Esophagus (tissue), 2 donors: ENCODE results near the gene LCN15. TPM values are rescaled to one million over a fixed set of nuclear protein-coding genes. Genes with fewer than 3 reads are reported as not detected.
A peak's percentile ranks its signal among the peaks of the same experiment; 100 is the strongest.

Experiments
- H3K27ac ChIP-seq, 2 donors: one replicate each; pipeline ENCODE4 v1.5.1; 2013; ENCODE audit warnings: low read depth in 2 of 2, mild to moderate bottlenecking in 2 of 2, inconsistent platforms in 1 of 2, low read length in 1 of 2, moderate library complexity in 1 of 2
- H3K27me3 ChIP-seq, 2 donors: one replicate each; pipeline ENCODE4 v1.6.1; 2013; ENCODE audit warnings: low read length in 2 of 2, control low read depth in 1 of 2, mild to moderate bottlenecking in 1 of 2; ENCODE audit not compliant: insufficient read depth in 2 of 2, control insufficient read depth in 1 of 2
- H3K36me3 ChIP-seq, 2 donors: one replicate each; pipeline ENCODE4 v1.6.1; 2013; ENCODE audit warnings: low read length in 1 of 2; ENCODE audit not compliant: control insufficient read depth in 2 of 2, insufficient read depth in 2 of 2
- H3K4me1 ChIP-seq, 2 donors: one replicate each; pipeline ENCODE4 v1.6.1; 2013; ENCODE audit warnings: low read length in 1 of 2; ENCODE audit not compliant: control insufficient read depth in 2 of 2, insufficient read depth in 2 of 2
- H3K4me3 ChIP-seq, 2 donors: one replicate each; pipeline ENCODE4 v1.5.1; 2013; ENCODE audit warnings: low read length in 2 of 2, mild to moderate bottlenecking in 2 of 2, low read depth in 1 of 2, moderate library complexity in 1 of 2
- H3K9me3 ChIP-seq, 2 donors: one replicate each; pipeline ENCODE4 v1.6.1; 2013; ENCODE audit warnings: mild to moderate bottlenecking in 2 of 2, low read depth in 1 of 2, low read length in 1 of 2, moderate library complexity in 1 of 2; ENCODE audit not compliant: control insufficient read depth in 2 of 2, insufficient read depth in 1 of 2
- WGBS, 2 donors: extraction: QIAGEN DNeasy Blood & Tissue Kit; methylation state at CpG; one replicate each; pipeline ENCODE4 v1.1.7; 2013; 5-methylcytosine and 5-hydroxymethylcytosine counted together
- polyA plus RNA-seq, 2 donors: library from polyadenylated mRNA; stranded (reverse); fragments of 200-250 nt; gene quantifications; one replicate each; pipeline ENCODE4 v1.2.3, GENCODE V29; 2013
- donor health status: healthy with polysubstance abuse.
- donor health status: Bipolar disorder and iron deficiency.

Gene LCN15
- polyA plus RNA-seq, 2 donors = not detected

- H3K27ac ChIP-seq = peak overlapping the region; percentile 68 to 69
- no peaks in the 10 kb centered on the region for H3K9me3 ChIP-seq
- no peaks in the 10 kb centered on the region for H3K27me3 ChIP-seq
- H3K4me1 ChIP-seq = peaks cover 3 to 42% of the 10 kb centered on the region in 2 donors
- H3K4me3 ChIP-seq = peak overlapping the region; percentile 90 to 95
- WGBS, 2 donors = 32 to 42% methylated on average over 16 of the region's 16 CpGs
- H3K36me3 ChIP-seq = peaks cover 14 to 45% of the 10 kb centered on the region in 2 donors
These were observed 38.2 kb downstream of the LCN15 start for GRCh38 chr9:136726118-136726517.

DNA sequence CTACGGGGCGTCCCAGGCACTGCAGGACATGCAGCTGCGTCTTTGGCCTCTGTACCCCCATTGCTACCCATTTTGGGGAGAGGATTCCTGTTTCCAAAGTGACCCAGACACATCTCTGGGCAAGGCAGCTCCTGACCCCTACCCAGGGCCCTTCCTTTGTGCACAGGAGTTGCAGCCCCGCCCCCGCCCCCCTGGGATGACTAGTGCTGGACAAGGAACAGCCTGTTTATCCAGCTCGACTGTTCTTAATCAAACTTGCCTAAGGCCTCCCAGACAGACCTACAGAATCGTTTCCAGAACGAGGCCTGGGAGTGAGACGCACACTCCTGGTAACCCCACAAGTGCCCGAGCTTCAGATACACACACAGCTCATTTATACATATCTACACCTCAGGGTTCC, 38.7 kb downstream of the LCN15 start:
- Histone ChIP-seq H3K4me3 (peak overlapping the region; percentile 90 to 95), H3K36me3 (peaks cover 14 to 45% of the 10 kb centered on the region in 2 donors), H3K27me3 (no peaks in the 10 kb centered on the region), H3K4me1 (peaks cover 7 to 47% of the 10 kb centered on the region in 2 donors), H3K9me3 (no peaks in the 10 kb centered on the region), H3K27ac (peak overlapping the region; percentile 68 to 69)
- WGBS, 2 donors = 42 to 64% methylated on average over 10 of the region's 10 CpGs

DNA sequence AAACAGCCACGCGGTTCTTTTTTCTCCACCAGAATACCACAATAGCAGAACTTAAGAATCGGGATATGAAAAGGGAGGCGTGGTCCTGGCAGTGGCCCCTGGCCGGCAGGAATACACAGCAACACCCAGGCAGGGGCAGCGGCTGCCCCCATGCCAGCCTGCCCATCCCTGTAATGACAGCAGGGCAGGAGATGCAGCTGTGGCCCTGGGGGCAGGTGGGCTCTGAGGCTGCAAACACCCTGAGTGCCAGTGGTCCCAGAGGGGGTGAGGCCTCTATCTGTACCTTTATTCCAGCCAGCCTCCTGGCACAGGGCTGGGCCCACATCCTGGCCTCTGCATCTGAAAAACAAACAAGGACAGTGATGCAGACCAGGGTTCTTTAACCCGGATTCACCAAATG, 39.5 kb downstream of the LCN15 start:
- no peak overlapping the region for H3K4me3 ChIP-seq
- H3K27me3 ChIP-seq = no peaks in the 10 kb centered on the region
- 67 to 78% methylated on average over 7 of the region's 7 CpGs for WGBS, 2 donors
- H3K9me3 ChIP-seq = no peaks in the 10 kb centered on the region
- peaks cover 13 to 48% of the 10 kb centered on the region in 2 donors for H3K4me1 ChIP-seq
- H3K27ac ChIP-seq = no peak overlapping the region
- H3K36me3 ChIP-seq = peaks cover 14 to 45% of the 10 kb centered on the region in 2 donors

- no peak overlapping the region for H3K27ac ChIP-seq
- 92 to 94% methylated on average over 8 of the region's 8 CpGs for WGBS, 2 donors
- peaks cover 11 to 44% of the 10 kb centered on the region in 2 donors for H3K4me1 ChIP-seq
- no peaks in the 10 kb centered on the region for H3K9me3 ChIP-seq
- H3K4me3 ChIP-seq = no peak overlapping the region
- H3K27me3 ChIP-seq = no peaks in the 10 kb centered on the region
- peaks cover 14 to 45% of the 10 kb centered on the region in 2 donors for H3K36me3 ChIP-seq
These were observed 40.3 kb downstream of the LCN15 start for GRCh38 chr9:136723989-136724388.

DNA sequence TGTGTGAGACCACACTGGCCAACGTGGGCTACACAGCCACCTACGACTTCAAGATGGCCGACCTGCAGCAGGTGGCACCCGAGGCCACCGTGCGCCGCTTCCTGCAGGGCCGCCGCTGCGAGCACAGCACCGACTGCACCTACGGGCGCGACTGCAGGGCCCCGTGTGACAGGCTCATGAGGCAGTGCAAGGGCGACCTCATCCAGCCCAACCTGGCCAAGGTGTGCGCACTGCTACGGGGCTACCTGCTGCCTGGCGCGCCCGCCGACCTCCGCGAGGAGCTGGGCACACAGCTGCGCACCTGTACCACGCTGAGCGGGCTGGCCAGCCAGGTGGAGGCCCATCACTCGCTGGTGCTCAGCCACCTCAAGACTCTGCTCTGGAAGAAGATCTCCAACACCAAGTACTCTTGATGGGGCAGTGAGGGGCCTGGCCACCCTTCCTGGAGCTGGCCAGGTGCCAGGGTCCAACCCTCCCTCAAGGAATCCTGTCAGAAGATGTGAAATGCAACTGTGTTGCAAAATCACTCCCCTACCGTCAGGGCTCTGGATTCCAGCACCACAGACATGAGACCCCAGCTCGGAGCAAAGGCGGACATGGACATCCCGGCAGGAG, 40.8 kb downstream of the LCN15 start:
- H3K4me3 ChIP-seq = no peak overlapping the region
- H3K4me1 ChIP-seq = peaks cover 9 to 43% of the 10 kb centered on the region in 2 donors
- 87 to 89% methylated on average over 32 of the region's 32 CpGs for WGBS, 2 donors
- H3K27ac ChIP-seq = no peak overlapping the region
- no peaks in the 10 kb centered on the region for H3K27me3 ChIP-seq
- H3K9me3 ChIP-seq = no peaks in the 10 kb centered on the region
- H3K36me3 ChIP-seq = peaks cover 14 to 45% of the 10 kb centered on the region in 2 donors

GRCh38 chr9:136722969-136723356, 41.4 kb downstream of the LCN15 start:
- H3K27ac ChIP-seq = no peak overlapping the region
- peaks cover 9 to 43% of the 10 kb centered on the region in 2 donors for H3K4me1 ChIP-seq
- WGBS, 2 donors = 79 to 82% methylated on average over 24 of the region's 24 CpGs
- H3K36me3 ChIP-seq = peaks cover 14 to 45% of the 10 kb centered on the region in 2 donors
- H3K27me3 ChIP-seq = no peaks in the 10 kb centered on the region
- no peaks in the 10 kb centered on the region for H3K9me3 ChIP-seq
- no peak overlapping the region for H3K4me3 ChIP-seq

- H3K27ac ChIP-seq = peak overlapping the region in 1 of 2 donors; percentile 23
- peaks cover 14 to 45% of the 10 kb centered on the region in 2 donors for H3K36me3 ChIP-seq
These were observed 42.0 kb downstream of the LCN15 start for GRCh38 chr9:136722093-136722968.

DNA sequence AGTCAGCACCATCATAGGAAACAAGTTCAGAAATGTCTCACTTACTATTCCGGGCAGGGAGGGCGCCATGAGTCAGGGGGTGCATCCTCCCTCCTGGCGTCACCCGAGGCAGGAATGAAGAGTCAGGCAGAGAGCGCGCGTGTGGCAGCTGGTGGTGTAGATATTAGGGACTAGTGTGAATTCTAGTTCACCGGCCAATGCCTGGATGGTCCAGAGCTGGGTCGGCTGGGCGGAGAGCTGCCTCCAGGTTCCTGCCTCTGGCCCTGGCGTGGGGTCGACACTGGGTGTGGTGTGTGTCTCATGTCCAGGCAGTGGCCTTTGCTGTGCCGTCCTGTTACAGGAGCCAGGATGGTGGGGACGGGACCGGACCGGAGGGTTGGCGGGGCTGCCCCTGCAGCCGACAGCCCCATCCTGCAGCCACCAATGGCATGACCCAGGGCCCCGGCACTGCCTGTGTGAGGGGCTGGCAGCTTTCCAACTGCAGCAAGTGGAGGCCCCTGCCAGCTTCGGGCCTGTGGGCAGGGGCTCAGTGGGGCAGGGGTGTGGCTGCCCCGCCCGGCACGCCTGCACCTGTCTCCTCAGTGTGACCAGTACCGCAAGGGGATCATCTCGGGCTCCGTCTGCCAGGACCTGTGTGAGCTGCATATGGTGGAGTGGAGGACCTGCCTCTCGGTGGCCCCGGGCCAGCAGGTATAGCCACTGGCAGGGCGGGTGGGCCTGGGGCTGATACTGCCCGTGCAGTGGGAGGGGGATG, 42.8 kb downstream of the LCN15 start:
- Histone ChIP-seq H3K4me1 (peaks cover 9 to 39% of the 10 kb centered on the region in 2 donors), H3K9me3 (no peaks in the 10 kb centered on the region), H3K27me3 (no peaks in the 10 kb centered on the region), H3K36me3 (peaks cover 14 to 43% of the 10 kb centered on the region in 2 donors), H3K27ac (peak overlapping the region in 1 of 2 donors; percentile 23), H3K4me3 (no peak overlapping the region)
- WGBS, 2 donors = 44 to 55% methylated on average over 28 to 30 of the region's 30 CpGs

More at GRCh38 chr9:136722093-136722968, 42.0 kb downstream of the LCN15 start:
- H3K9me3 ChIP-seq = no peaks in the 10 kb centered on the region
- H3K4me1 ChIP-seq = peaks cover 9 to 43% of the 10 kb centered on the region in 2 donors
- H3K4me3 ChIP-seq = no peak overlapping the region
- WGBS, 2 donors = 75 to 76% methylated on average over 27 to 31 of the region's 31 CpGs
- no peaks in the 10 kb centered on the region for H3K27me3 ChIP-seq

DNA sequence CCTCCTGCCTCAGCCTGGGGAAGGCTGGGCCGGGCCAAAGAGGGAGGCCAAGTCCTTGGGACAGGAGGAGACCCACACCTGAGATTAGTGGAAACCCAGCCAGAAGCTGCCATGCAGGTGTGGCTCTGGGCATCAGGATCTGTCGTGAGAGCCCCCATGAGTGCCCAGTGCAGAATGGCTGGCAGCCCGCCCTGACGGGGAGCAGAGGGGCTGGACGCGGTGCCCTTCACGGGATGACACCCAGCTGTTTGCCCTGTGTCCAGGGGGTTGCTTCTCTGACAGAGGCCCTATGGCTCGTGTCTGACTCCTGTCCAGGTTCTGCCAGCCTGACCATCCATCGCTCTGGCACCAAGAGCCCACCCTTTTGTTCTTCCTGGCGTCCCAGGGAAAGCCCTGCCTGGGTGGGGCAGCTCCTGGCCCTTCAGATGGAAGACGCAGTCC, 43.4 kb downstream of the LCN15 start:
- Histone ChIP-seq H3K4me1 (peaks cover 9 to 35% of the 10 kb centered on the region in 2 donors), H3K27me3 (no peaks in the 10 kb centered on the region), H3K27ac (peak overlapping the region in 1 of 2 donors; percentile 50), H3K4me3 (no peak overlapping the region), H3K36me3 (peaks cover 11 to 38% of the 10 kb centered on the region in 2 donors), H3K9me3 (no peaks in the 10 kb centered on the region)
- 56 to 65% methylated on average over 11 of the region's 11 CpGs for WGBS, 2 donors
